GM21737 (cell line): Measurements from ENCODE around the gene STK17B.
"Not testable (repeated sequence)": the region's sequence is repeated elsewhere in the genome, so short reads cannot be mapped to it uniquely, and the experiment has no call there.

Source experiments
- ATAC-seq: cut with Tn5 transposase; IDR thresholded peaks from one replicate; pipeline ENCODE4 v1.9.1; 2021; ENCODE audit warnings: mild to moderate bottlenecking, moderate library complexity; ENCODE audit not compliant: unreplicated experiment

The STK17B gene

DNA sequence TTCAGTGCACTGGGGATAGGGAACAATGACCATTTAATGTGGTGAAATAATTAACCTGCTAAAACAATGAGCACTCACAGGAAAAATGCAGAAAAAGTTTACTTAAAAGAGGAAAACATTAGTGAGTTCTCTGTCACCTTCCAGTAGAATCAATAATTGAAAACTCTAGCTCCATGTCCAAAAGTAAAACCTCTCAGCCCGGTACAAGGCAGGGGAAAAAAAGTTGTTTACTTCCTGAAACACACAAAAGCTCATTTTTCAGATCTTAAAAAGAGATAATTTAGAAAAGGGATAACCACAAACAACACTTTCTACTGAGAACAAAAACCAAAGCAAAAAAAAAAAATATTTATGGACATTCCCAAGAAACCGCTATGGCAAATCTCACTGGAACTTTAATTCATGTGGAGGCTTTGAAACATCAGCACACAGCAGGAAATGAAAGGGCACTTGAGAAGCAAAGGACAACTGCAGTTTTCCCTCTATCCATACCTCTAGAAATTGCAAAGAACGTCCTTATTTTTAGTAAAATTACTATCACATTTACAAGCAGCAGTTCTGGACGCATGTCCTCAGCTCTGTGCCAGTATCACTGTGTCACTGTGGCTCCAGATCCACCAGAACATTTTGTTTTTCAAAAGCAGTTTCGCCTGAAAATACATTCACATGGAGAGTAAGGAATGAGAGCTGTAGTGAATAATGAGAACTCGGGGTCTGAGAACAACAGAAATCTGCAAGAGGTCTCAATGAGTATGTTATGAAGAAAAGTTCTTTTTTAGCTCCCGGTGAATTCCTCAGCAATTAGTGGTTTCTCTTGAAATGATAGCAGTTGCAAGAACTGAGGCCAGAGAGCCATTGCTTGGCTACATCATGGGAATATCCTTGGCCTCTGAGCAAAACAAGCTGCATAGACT, 58.1 kb downstream of the STK17B start:
- no peak for ATAC-seq

DNA sequence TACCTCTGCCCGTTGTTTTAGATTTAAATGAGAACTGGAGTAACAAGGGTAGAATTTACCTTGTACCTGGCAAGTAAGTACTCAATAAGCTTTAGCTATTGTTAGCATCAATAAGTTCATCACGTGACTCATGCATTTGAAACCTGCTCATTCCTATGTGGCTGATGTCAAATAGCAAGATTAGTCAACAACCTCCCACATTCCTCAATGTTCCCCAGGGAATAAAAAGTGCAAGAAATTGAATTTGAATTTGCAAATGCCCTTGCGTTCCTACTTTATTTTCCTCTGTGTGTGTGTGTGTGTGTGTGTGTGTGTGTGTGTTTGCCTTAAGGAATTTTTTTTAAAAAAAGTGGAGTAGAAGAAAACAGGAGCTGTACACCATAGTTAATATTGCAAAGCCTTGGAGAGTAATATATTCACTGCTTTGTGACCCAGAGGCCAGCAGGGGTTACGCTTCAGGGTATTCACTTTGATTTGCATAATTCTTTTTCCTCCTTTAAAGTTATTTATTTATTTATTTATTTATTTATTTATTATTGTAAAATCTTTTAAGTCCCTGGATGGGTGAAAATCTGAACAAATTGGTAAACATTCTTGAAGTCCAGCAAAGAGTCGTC, 58.9 kb downstream of the STK17B start:
- no peak for ATAC-seq

DNA sequence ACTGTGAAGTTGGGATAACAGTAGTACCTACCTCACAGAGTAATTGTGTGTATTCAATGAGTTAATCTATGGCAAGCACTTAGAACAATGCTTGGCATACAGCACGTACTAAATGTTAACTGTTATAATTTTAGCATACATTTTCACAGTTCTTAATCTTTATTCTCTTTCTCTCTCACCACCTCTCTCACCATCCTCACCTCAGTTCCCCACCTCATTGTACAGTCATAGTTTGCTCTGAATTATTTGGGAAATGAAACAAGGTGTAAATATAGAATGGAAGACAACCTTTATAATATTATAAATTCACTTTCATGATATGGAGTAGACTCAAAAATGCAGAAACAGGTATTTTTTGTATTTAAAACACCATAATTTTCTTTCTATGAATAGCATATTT, 62.8 kb downstream of the STK17B start:
- no peak for ATAC-seq

DNA sequence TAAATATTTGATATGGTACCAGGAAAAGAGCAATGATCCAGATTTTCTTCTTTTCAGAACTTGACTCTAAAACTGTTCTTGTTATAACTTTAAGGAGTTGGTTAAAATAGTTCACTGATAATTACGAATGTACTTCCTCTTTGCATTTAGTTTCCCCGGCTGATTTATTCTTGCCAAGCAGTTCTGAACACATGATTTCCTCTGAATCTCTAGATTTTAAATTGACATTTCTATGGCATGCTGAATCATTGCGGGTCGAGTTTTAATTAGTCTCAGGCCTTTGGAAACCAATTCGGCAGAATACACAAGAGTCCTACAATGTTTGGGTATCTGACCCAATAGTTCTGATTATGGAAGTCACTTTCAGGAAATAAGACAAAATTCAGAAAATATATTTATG, 65.4 kb downstream of the STK17B start:
- no peak for ATAC-seq

DNA sequence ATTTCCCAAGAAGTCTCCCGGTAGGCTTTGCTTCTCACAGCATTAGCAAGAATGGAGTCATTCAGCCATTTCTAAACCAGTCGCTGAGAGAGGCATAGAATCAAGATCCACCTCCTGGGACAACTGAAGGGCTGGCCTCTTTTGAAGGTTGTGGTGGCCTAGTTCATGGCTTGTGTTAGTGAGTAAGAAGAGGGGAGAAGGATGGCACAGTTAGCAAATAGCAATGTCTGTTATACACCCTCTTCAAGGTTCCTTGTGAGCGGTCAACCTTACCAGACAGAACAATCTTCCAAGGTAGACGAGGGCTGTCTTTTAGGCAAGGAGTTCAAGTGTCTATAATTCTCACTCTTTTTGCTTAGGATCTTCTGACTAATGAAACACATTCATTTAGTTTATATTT, 67.3 kb downstream of the STK17B start:
- no peak for ATAC-seq

DNA sequence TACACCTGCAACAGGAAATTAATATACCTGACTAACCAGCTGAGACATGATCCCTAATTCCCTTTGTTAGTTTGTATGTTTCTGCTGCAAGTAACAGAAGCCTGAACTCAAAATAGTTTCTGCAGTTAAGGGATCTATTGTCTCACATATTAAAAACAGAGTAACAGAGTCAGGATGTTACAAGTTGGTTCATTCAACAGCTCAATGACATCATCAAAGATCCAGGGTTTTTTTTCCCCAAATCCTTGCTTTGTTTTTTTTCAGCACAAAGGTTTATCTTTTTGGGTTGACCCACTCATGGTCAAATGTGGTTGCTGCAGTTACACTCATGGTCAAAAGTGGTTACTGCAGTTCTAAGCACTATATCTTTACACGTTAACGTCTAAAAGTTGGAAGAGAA, 67.8 kb downstream of the STK17B start:
- no peak for ATAC-seq

DNA sequence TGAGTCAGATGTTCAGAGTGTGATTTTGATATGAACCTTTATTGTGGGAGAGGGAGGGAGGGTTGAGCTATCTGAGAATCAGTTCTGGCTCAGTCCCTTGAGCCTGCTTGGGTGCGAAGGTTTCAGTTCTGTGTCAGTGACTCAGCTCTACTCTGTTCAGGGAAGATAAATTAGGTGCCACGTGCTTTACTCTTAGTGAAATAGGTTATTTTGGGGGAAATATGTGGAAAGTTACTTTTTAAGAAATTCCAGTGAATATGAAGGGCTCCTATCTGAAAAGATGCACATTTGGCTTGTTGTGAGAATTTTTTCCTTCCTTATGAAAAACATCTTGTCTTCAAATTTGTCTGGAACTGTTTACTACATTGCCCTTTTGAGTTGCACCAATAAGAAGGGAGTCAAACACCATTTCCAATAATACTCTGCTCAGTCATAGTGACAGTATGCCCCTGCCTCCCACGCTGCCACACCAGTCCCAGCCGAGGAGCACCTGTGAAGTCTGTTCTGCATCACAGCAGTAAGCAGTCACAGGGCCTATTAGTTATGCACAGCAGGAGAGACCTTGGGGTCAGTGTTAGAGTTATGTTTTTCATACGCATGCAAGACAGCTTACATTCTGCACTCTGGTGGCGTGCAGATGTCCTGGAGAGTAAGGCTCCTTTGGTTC, 69.9 kb downstream of the STK17B start:
- ATAC-seq = peak; percentile 94

DNA sequence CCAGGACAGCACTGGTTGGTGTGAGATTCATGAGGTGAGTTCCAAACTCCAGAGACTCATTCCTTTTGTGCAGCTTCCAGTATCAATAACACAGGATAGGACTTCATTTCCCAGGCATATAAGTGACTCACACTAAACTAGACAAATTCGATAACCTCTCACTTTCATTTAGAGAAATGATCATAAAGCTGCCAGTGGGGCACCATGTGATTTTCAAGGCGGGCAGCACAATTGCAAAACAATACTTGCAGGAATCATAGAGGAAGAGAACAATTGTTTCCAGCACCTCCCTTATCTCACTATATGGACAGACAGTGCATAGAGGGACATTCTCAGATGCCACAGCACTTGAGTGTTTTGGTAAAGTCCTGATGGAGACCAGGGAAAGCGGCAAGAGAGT, 71.5 kb downstream of the STK17B start:
- ATAC-seq = no peak

DNA sequence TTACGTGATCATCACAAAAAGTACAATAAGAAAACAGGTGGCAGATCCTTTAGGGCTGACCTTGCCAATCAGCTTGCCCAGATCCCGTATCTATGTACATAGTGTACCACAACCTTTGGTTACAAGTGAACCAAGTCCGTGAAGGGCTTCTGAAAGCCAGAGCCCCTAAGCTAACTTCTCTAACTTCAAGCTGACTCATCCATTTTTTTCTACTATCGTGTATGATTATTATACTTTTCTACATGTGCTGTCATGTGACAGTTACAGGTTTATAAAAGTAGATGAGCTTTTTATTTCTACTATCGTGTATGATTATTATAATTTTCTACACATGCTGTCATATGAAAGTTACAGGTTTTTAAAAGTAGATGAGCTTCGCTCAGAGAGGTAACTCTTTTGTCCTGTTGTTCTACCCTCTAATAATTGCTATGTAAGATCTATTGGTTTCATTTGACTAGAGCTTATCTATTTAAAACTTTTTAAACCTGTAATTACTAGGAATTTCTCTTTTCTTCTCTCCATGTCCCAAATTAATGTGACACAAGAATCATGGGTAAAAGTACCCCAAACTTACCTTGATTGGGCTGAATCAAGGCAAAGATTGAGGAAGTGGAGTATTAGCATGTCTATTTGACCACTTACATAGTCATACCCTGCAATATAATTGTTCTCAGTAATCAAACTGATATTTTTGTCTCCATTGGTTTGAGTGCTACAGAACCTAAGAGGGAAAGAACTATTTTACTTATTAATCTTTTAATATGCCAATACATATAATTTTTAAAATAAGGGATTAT, 73.3 kb downstream of the STK17B start:
- no peak for ATAC-seq

DNA sequence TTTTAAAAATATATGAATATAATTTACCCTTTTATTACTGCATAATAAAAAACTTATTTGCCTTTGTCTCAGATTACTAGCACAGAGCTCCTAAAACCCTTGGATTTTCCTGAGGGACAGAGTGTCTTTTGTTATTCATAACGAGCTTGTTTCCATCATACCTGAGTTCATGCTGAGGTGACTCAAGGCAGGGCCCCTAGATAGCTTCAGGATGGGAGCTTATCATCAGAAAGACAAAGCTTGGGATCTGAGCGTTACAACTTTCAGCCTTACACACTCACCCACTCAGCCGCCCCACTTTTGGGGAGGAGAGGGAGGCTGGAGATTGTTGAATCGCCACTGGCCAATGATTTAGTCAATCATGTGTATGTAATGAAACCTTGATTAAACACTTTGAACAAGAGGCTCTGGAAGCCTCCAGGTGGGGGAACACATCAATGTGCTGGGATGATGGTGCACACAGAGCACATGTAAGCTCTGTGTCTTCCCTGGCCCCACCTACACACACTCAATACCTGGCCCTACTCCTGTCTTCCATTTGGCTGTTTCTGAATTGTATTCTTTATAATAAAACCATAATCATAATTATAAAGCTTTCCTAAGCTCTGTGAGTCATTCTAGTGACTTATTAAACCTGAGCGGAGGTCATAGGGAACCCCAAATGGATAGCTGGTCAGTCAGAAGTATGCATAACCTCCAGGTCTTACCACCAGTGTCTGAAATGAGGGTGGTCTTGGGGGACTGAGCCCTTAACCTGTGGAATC, 74.2 kb downstream of the STK17B start:
- ATAC-seq = no peak

DNA sequence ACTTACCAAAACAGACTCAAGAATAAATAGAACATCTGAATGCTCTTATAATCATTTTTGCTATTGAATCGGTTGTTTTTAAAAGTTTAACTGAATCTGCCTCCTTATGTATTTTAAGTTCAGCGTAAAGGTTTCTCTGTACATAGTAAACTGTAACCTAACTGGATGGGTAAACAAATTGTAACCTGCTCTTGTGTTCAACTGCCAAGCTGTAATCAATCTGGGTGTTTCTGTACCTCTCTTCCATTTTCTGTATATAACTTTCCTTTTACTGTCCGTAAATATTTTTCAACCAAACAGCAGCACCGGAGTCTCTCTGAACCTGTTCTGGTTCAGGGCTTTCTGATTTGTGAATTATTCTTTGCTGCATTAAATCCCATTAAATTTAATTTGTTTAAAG, 75.1 kb downstream of the STK17B start:
- no peak for ATAC-seq

DNA sequence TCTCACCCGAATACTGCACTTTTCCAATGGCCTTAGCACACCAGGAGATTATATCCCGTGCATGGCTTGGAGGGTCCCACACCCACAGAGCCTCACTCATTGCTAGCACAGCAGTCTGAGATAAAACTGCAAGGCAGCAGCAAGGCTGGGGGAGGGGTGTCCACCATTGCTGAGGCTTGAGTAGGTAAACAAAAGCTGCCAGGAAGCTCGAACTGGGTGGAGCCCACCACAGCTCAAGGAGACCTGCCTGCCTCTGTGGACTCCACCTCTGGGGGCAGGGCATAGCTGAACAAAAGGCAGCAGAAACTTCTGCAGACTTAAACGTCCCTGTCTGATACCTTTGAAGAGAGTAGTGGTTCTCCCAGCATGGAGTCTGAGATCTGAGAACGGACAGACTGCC, 81.9 kb downstream of the STK17B start:
- not testable (repeated sequence) for ATAC-seq

DNA sequence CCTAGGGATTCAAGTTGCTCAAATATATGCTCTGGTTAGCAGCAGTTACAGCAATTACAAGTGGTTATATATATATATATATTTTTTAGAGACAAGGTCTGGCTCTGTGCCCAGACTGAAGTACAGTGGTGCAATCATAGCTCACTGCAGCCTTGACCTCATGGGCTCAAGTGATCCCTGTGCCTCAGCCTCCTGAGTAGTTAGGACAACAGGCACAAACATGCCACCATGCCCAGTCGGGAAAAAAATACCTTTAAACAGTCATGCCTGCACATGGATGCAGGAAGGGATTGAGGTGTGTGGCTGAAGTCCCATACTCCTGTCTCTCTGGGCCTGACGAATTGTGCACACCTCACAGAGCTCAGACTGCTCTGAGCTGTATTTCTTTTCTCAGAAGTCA, 83.2 kb downstream of the STK17B start:
- no peak for ATAC-seq

DNA sequence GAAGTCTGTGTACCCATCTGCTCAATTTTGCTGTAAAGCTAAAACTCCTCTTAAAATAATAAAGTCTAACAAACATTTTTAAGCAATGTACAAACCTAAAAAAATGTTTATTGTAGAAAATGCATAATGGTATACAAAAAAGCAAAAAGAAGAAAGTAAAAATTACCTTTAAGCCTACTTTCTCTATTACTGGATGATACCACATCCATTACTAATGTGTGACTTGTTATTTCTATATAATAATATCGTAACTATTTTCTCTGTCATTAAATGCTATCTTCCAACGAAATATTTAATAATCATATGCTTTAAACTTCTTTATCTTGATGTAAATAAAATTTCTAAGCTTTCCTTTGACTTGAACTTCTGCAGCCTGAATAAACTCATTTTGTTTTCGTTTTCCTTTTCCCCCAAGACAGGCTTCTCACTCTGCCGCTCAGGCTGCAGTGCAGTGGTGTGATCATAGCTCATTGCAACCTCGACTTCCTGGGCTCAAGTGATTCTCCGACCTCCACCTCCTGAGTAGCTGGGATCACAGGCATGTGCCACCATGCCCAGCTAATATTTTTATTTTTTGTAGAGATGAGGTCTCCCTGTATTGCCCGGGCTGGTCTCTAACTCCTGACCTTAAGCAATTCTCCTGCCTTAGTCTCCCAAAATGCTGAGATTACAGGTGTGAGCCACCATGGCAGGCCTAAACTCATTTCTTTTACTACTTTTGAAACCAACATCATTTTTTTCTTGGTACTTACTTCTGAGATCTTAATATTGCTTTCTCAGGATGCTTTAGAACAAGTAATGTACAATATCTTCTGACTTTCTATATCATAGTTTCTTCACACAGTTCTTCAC, 84.6 kb downstream of the STK17B start:
- no peak for ATAC-seq

DNA sequence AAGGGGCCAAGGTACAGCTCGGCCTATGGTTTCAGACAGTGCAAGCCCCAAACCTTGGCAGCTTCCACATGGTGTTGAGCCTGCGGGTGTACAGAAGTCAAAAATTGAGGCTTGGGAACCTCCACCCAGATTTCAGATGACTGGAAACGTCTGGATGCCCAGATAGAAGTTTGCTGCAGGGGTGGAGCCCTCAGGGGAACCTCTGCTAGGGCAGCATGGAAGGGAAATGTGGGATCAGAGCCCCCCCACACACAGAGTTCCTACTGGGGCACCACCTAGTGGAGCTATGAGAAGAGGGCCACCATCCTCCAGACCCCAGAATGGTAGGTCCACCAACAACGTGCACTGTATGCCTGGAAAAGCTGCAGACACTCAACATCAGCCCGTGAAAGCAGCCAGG, 87.8 kb downstream of the STK17B start:
- ATAC-seq = no peak
